ENCODE measurements around the gene KLRC3. TPM values are rescaled to one million over a fixed set of nuclear protein-coding genes. Genes with fewer than 3 reads are reported as not detected.

Gene KLRC3
- total and polyA plus RNA-seq, 10 donors, result 0.13 to 5.8 (median 2.3) TPM

- intact Hi-C loops (cut with DNase I; ENCODE audit: low total_unique reads), result no loop called here
- Histone ChIP-seq H3K27me3 (replicated peaks in 1 of 7) (no peaks in the 10 kb centered on the region), H3K27ac (peak overlapping the region; percentile 79 to 98 (median 94)), H3K4me1 (peaks cover 8 to 54% (median 28%) of the 10 kb centered on the region in 6 donors), H3K36me3 (no peaks in the 10 kb centered on the region), H3K9me3 (peaks cover 0 to 10% (median 0%) of the 10 kb centered on the region in 8 donors), H3K4me3 (peak overlapping the region in 5 of 8 donors; percentile 58 to 80 (median 60))
- TF ChIP-seq POLR2A (IDR thresholded peaks at IDR 0.05), result no peak
- no peak for TF ChIP-seq CTCF (IDR thresholded peaks at IDR 0.05 in 8 of 11, conservative IDR thresholded peaks at IDR 0.05 in 3 of 11)
- TF ChIP-seq POLR2AphosphoS5 (IDR thresholded peaks at IDR 0.05), result no peak
- no peak for DNase-seq
- WGBS, 5 donors, result 60 to 74% (median 70%) methylated on average over 5 of the region's 5 CpGs
These were observed 56.8 kb downstream of the KLRC3 start for GRCh38 chr12:10363658-10363913.

GRCh38 chr12:10362828-10363657 lies 57.4 kb downstream of the KLRC3 start:
- no peak for TF ChIP-seq CTCF (IDR thresholded peaks at IDR 0.05 in 8 of 11, conservative IDR thresholded peaks at IDR 0.05 in 3 of 11)
- TF ChIP-seq POLR2A (IDR thresholded peaks at IDR 0.05), result no peak
- TF ChIP-seq POLR2AphosphoS5 (IDR thresholded peaks at IDR 0.05), result no peak
- Histone ChIP-seq H3K27ac (peak overlapping the region; percentile 79 to 98 (median 94)), H3K27me3 (replicated peaks in 1 of 7) (no peaks in the 10 kb centered on the region), H3K4me1 (peaks cover 8 to 50% (median 28%) of the 10 kb centered on the region in 6 donors), H3K4me3 (peak overlapping the region in 1 of 8 donors; percentile 80), H3K9me3 (peaks cover 0 to 7% (median 0%) of the 10 kb centered on the region in 8 donors), H3K36me3 (no peaks in the 10 kb centered on the region)
- intact Hi-C loops (cut with DNase I; ENCODE audit: low total_unique reads), result no loop called here
- DNase-seq, result no peak
- WGBS, 5 donors, result 54 to 64% (median 57%) methylated on average over 9 of the region's 9 CpGs

GRCh38 chr12:10362325-10362724 lies 58.1 kb downstream of the KLRC3 start:
- no peak overlapping the region for H3K27ac ChIP-seq
- no peak for DNase-seq
- H3K4me3 ChIP-seq, result no peak overlapping the region
- intact Hi-C loops (cut with DNase I; ENCODE audit: low total_unique reads), result no loop called here
- H3K27me3 ChIP-seq (replicated peaks in 1 of 7), result no peaks in the 10 kb centered on the region
- peaks cover 8 to 46% (median 28%) of the 10 kb centered on the region in 6 donors for H3K4me1 ChIP-seq
- no peaks in the 10 kb centered on the region for H3K36me3 ChIP-seq
- H3K9me3 ChIP-seq, result no peaks in the 10 kb centered on the region
- WGBS, 5 donors, result 53 to 66% (median 60%) methylated on average over 3 of the region's 3 CpGs
- TF ChIP-seq CTCF (IDR thresholded peaks at IDR 0.05 in 8 of 11, conservative IDR thresholded peaks at IDR 0.05 in 3 of 11), result no peak
- TF ChIP-seq POLR2A (IDR thresholded peaks at IDR 0.05), result no peak
- no peak for TF ChIP-seq POLR2AphosphoS5 (IDR thresholded peaks at IDR 0.05)

Other genes with a start within 250 kb of the KLRC3 start
- gene OLR1, start 248.5 kb downstream of the KLRC3 start, total RNA-seq, result 10 to 100 TPM in 1 of 7 donors, 1 to 10 TPM in 3, not detected in 3; 1.2 to 10.5 (median 1.3) TPM
- under 1 TPM; 0.09 to 0.22 (median 0.13) TPM for gene OLR1, start 248.5 kb downstream of the KLRC3 start, polyA plus RNA-seq
- gene TMEM52B, start 241.6 kb downstream of the KLRC3 start, total RNA-seq, result under 1 TPM in 2 of 7 donors, not detected in 5; 0.19 to 0.40 TPM
- gene TMEM52B, start 241.6 kb downstream of the KLRC3 start, polyA plus RNA-seq, result under 1 TPM in 1 of 3 donors, not detected in 2; 0.06 TPM
- gene GABARAPL1, start 207.7 kb downstream of the KLRC3 start, total RNA-seq, result 10 to 100 TPM; 29.8 to 79.7 (median 53.4) TPM
- 10 to 100 TPM in 2 of 3 donors, 1 to 10 TPM in 1; 10.0 to 22.5 (median 13.5) TPM for gene GABARAPL1, start 207.7 kb downstream of the KLRC3 start, polyA plus RNA-seq
- 10 to 100 TPM; 23.6 to 60.3 (median 40.9) TPM for gene KLRD1, start 112.7 kb downstream of the KLRC3 start, total RNA-seq
- 1 to 10 TPM; 1.7 to 9.4 (median 2.2) TPM for gene KLRD1, start 112.7 kb downstream of the KLRC3 start, polyA plus RNA-seq
- 10 to 100 TPM; 30.5 to 64.6 (median 39.9) TPM for gene KLRK1, start 30.6 kb downstream of the KLRC3 start, total RNA-seq
- gene KLRK1, start 30.6 kb downstream of the KLRC3 start, polyA plus RNA-seq, result 10 to 100 TPM; 12.3 to 78.1 (median 45.9) TPM
- 10 to 100 TPM in 3 of 7 donors, 1 to 10 TPM in 4; 4.1 to 14.6 (median 6.7) TPM for gene KLRC4, start 10.8 kb downstream of the KLRC3 start, total RNA-seq
- gene KLRC4, start 10.8 kb downstream of the KLRC3 start, polyA plus RNA-seq, result under 1 TPM; 0.22 to 0.52 (median 0.28) TPM
- gene KLRC2, start 15.4 kb upstream of the KLRC3 start, total RNA-seq, result 10 to 100 TPM in 2 of 7 donors, 1 to 10 TPM in 5; 2.6 to 20.8 (median 5.0) TPM
- 1 to 10 TPM; 1.4 to 1.9 (median 1.5) TPM for gene KLRC2, start 15.4 kb upstream of the KLRC3 start, polyA plus RNA-seq
- 10 to 100 TPM in 1 of 7 donors, 1 to 10 TPM in 6; 1.5 to 11.0 (median 4.6) TPM for gene KLRC1, start 32.8 kb upstream of the KLRC3 start, total RNA-seq
- gene KLRC1, start 32.8 kb upstream of the KLRC3 start, polyA plus RNA-seq, result 1 to 10 TPM in 2 of 3 donors, under 1 TPM in 1; 0.77 to 2.3 (median 2.1) TPM
- gene EIF2S3B, start 85.3 kb upstream of the KLRC3 start, total RNA-seq, result 1 to 10 TPM in 3 of 7 donors, under 1 TPM in 4; 0.79 to 1.8 (median 0.95) TPM
- gene EIF2S3B, start 85.3 kb upstream of the KLRC3 start, polyA plus RNA-seq, result under 1 TPM; 0.33 to 0.96 (median 0.39) TPM
- 10 to 100 TPM; 12.6 to 24.7 (median 19.5) TPM for gene MAGOHB, start 193.0 kb upstream of the KLRC3 start, total RNA-seq
- 10 to 100 TPM; 16.7 to 27.1 (median 22.7) TPM for gene MAGOHB, start 193.0 kb upstream of the KLRC3 start, polyA plus RNA-seq

Data from spleen (tissue), 11 donors.